Measurements from ENCODE around the gene SNRPD1.
"Not testable (repeated sequence)": the region's sequence is repeated elsewhere in the genome, so short reads cannot be mapped to it uniquely, and the experiment has no call there.

SNRPD1 gene

GRCh38 chr18:21638822-21639221, 26.7 kb downstream of the SNRPD1 start:
- no peak for DNase-seq

- not testable (repeated sequence) for DNase-seq
Observed at GRCh38 chr18:21640375-21640774, 28.3 kb downstream of the SNRPD1 start.

- DNase-seq = no peak
Observed at GRCh38 chr18:21650311-21650710, 38.2 kb downstream of the SNRPD1 start.

GRCh38 chr18:21652073-21652472, 40.0 kb downstream of the SNRPD1 start:
- no peak for DNase-seq

GRCh38 chr18:21653361-21653760, 41.2 kb downstream of the SNRPD1 start:
- no peak for DNase-seq

- no peak for DNase-seq
Observed at GRCh38 chr18:21656402-21656801, 44.3 kb downstream of the SNRPD1 start.

GRCh38 chr18:21660078-21660477, 48.0 kb downstream of the SNRPD1 start:
- no peak for DNase-seq

- DNase-seq = no peak
Observed at GRCh38 chr18:21662581-21662980, 50.5 kb downstream of the SNRPD1 start.

- no peak for DNase-seq
Observed at GRCh38 chr18:21663578-21663977, 51.5 kb downstream of the SNRPD1 start.

- no peak for DNase-seq
Observed at GRCh38 chr18:21664069-21664468, 52.0 kb downstream of the SNRPD1 start.

- DNase-seq = no peak
Observed at GRCh38 chr18:21669736-21670285, 57.7 kb downstream of the SNRPD1 start.

GRCh38 chr18:21672521-21673267, 60.6 kb downstream of the SNRPD1 start:
- no peak for DNase-seq

GRCh38 chr18:21675354-21675753, 63.2 kb downstream of the SNRPD1 start:
- DNase-seq = not testable (repeated sequence)

GRCh38 chr18:21678859-21679258, 66.7 kb downstream of the SNRPD1 start:
- no peak for DNase-seq

GRCh38 chr18:21680161-21680560, 68.0 kb downstream of the SNRPD1 start:
- DNase-seq = no peak

GRCh38 chr18:21682371-21683051, 70.4 kb downstream of the SNRPD1 start:
- peak in 1 of 2 donors; percentile 61 for DNase-seq
